T-cell (primary cell): ENCODE data around the gene ACSS2. TPM values are rescaled to one million over a fixed set of nuclear protein-coding genes. Genes with fewer than 3 reads are reported as not detected.

Source experiments
- ATAC-seq, 4 experiments: fragments of 200-7000 bp in 3 of 4; fragments of 150-1000 bp in 1 of 4; cut with Tn5 transposase; replicated peaks in 1 of 4; 1 replicate in 3 of 4; 2 replicates in 1 of 4; pipeline ENCODE4 v1.10.0; 2021; ENCODE audit warnings: moderate library complexity in 3 of 4, mild to moderate bottlenecking in 2 of 4, moderate number of reproducible peaks in 1 of 4
- CTCF ChIA-PET, 2 donors: fragments of 300-600 bp; sonication (Branson Sonifier 250); formaldehyde crosslinking; loops; one replicate each; lab custom pipeline; 2022; ENCODE audit warnings: antibody characterized with exemption in 2 of 2; lab: Charles Lee
- POLR2A ChIA-PET, 2 donors: fragments of 300-600 bp; sonication (Branson Sonifier 250); formaldehyde crosslinking; loops; one replicate each; lab custom pipeline; 2022; ENCODE audit warnings: antibody characterized with exemption in 2 of 2; lab: Charles Lee
- DNase-seq, 35 experiments: peaks; one replicate each; pipeline versions ENCODE4 v3.0.0 to v3.0.0-alpha.2; 2013 to 2023
- H3K27ac ChIP-seq: one replicate; pipeline ENCODE4 v1.5.1; 2013; ENCODE audit warnings: low read length
- H3K27me3 ChIP-seq, 2 experiments: replicated peaks in 1 of 2; 1 replicate in 1 of 2; 2 replicates in 1 of 2; pipeline versions ENCODE4 v1.6.1 to v1.7.0; 2013; ENCODE audit warnings: low read length in 1 of 2, mixed read lengths in 1 of 2; ENCODE audit not compliant: control insufficient read depth in 2 of 2, insufficient read depth in 2 of 2; ENCODE audit errors: extremely low read depth in 1 of 2
- H3K36me3 ChIP-seq, 2 donors: 1 replicate in 1 of 2; 2 replicates in 1 of 2; pipeline versions ENCODE4 v1.6.1 to v1.7.0; 2013; ENCODE audit warnings: low read length in 1 of 2; ENCODE audit not compliant: control insufficient read depth in 2 of 2, insufficient read depth in 1 of 2; ENCODE audit errors: extremely low read depth in 1 of 2
- H3K4me1 ChIP-seq, 2 experiments: 1 replicate in 1 of 2; 2 replicates in 1 of 2; pipeline versions ENCODE4 v1.6.1 to v1.7.0; 2013; ENCODE audit warnings: low read length in 2 of 2, mixed read lengths in 1 of 2; ENCODE audit not compliant: insufficient read depth in 2 of 2, control insufficient read depth in 1 of 2; ENCODE audit errors: extremely low read depth in 1 of 2
- H3K4me3 ChIP-seq, 2 donors: 1 replicate in 1 of 2; 2 replicates in 1 of 2; pipeline versions ENCODE4 v1.5.1 to v1.7.0; 2013; ENCODE audit warnings: mild to moderate bottlenecking in 2 of 2, low read length in 1 of 2, moderate library complexity in 1 of 2; ENCODE audit not compliant: control insufficient read depth in 1 of 2; ENCODE audit errors: extremely low read depth in 1 of 2
- H3K9me3 ChIP-seq: 2 replicates; pipeline ENCODE4 v1.7.0; 2013
- H3K27ac Mint-ChIP-seq, 2 donors: one replicate each; pipeline ENCODE4 v1.8.0; 2020 to 2021; ENCODE audit warnings: mild to moderate bottlenecking in 2 of 2, mixed read lengths in 2 of 2
- H3K27me3 Mint-ChIP-seq, 2 donors: one replicate each; pipeline ENCODE4 v1.8.0; 2021 to 2022; ENCODE audit warnings: mixed read lengths in 2 of 2
- H3K36me3 Mint-ChIP-seq: one replicate; pipeline ENCODE4 v1.8.0; 2021; ENCODE audit warnings: mixed read lengths
- H3K4me1 Mint-ChIP-seq, 3 donors: one replicate each; pipeline ENCODE4 v1.8.0; 2020 to 2022; ENCODE audit warnings: mixed read lengths in 3 of 3, mild to moderate bottlenecking in 1 of 3
- H3K4me3 Mint-ChIP-seq, 3 donors: one replicate each; pipeline ENCODE4 v1.8.0; 2020 to 2022; ENCODE audit warnings: mild to moderate bottlenecking in 3 of 3, mixed read lengths in 3 of 3, moderate library complexity in 3 of 3
- H3K9me3 Mint-ChIP-seq, 3 donors: one replicate each; pipeline ENCODE4 v1.8.0; 2020 to 2022; ENCODE audit warnings: mixed read lengths in 3 of 3
- WGBS: methylation state at CpG from one replicate; pipeline ENCODE4 v1.1.5; 2013; ENCODE audit warnings: missing lambda C conversion rate; ENCODE audit not compliant: insufficient coverage; 5-methylcytosine and 5-hydroxymethylcytosine counted together
- total RNA-seq, 35 experiments: library from RNA in 6 of 35; stranded (reverse) in 6 of 35; fragments of 120-200 nt in 1 of 35; gene quantifications; one replicate each; pipeline versions ENCODE4 v1.2.1 to v1.2.4 and lab custom pipeline; 2013 to 2026

The ACSS2 gene
- total RNA-seq, 5 donors from 2014 or later (not counting 1 experiment from before 2014, with no cell fraction given), result 24.7 to 34.7 (median 27.7) TPM

- H3K4me1 Mint-ChIP-seq, result peaks cover 3 to 12% (median 6%) of the 10 kb centered on the region in 3 donors
- WGBS, result 100% methylated on average over 1 of the region's 3 CpGs
- Histone ChIP-seq H3K27ac (no peak overlapping the region), H3K9me3 (no peaks in the 10 kb centered on the region), H3K4me3 (no peak overlapping the region), H3K36me3 (peaks cover 9 to 27% of the 10 kb centered on the region in 2 donors), H3K27me3 (no peaks in the 10 kb centered on the region), H3K4me1 (peaks cover 2 to 8% of the 10 kb centered on the region in 2 experiments)
- H3K36me3 Mint-ChIP-seq, result peaks cover 42% of the 10 kb centered on the region
- no peaks in the 10 kb centered on the region for H3K9me3 Mint-ChIP-seq
- CTCF ChIA-PET, result no interaction called here
- no peaks in the 10 kb centered on the region for H3K27me3 Mint-ChIP-seq
- ATAC-seq (no peak), DNase-seq (no peak)
- H3K4me3 Mint-ChIP-seq, result no peak overlapping the region
- POLR2A ChIA-PET, result no interaction called here
- H3K27ac Mint-ChIP-seq, result no peak overlapping the region
Observed at GRCh38 chr20:34925341-34925740, 48.9 kb downstream of the ACSS2 start.

GRCh38 chr20:34925981-34926380, 49.6 kb downstream of the ACSS2 start:
- DNase-seq (no peak), ATAC-seq (no peak)
- ChIA-PET POLR2A (no interaction called here), CTCF (no interaction called here)
- Mint-ChIP-seq H3K27ac (peak overlapping the region in 1 of 2 donors; percentile 1), H3K27me3 (no peaks in the 10 kb centered on the region), H3K36me3 (peaks cover 45% of the 10 kb centered on the region), H3K4me1 (peaks cover 3 to 12% (median 6%) of the 10 kb centered on the region in 3 donors), H3K9me3 (no peaks in the 10 kb centered on the region), H3K4me3 (no peak overlapping the region)
- no peak overlapping the region for H3K4me3 ChIP-seq
- peaks cover 9 to 27% of the 10 kb centered on the region in 2 donors for H3K36me3 ChIP-seq
- WGBS, result no CpG with 5 or more reads among the region's 1 CpG
- H3K27me3 ChIP-seq, result no peaks in the 10 kb centered on the region
- H3K4me1 ChIP-seq, result peaks cover 2 to 8% of the 10 kb centered on the region in 2 experiments
- no peaks in the 10 kb centered on the region for H3K9me3 ChIP-seq
- no peak overlapping the region for H3K27ac ChIP-seq

DNA sequence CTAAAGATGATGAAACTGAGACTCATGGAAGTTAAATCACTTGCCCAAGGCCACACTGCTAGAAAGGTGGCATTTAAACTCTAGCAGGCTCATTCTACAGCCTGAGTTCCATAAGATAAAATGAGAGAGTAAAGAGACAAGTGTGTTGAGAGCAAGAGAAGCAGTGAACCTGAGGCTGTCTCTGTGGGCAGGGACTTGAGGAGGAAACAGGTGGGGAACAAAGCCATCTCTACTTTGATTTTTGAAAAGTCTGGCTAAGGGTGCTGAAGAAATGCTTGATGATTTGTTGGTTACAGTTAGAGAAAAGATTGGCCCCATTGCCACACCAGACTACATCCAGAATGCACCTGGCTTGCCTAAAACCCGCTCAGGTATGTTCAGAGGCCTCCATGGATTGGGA, 50.2 kb downstream of the ACSS2 start:
- peak overlapping the region in 1 of 2 donors; percentile 53 for H3K27ac Mint-ChIP-seq
- H3K9me3 ChIP-seq, result no peaks in the 10 kb centered on the region
- no peak for ATAC-seq
- H3K36me3 ChIP-seq, result peaks cover 9 to 27% of the 10 kb centered on the region in 2 donors
- peaks cover 43% of the 10 kb centered on the region for H3K36me3 Mint-ChIP-seq
- WGBS, result 80% methylated on average over 1 of the region's 1 CpG
- H3K4me1 Mint-ChIP-seq, result peaks cover 3 to 12% (median 6%) of the 10 kb centered on the region in 3 donors
- ChIA-PET POLR2A (no interaction called here), CTCF (no interaction called here)
- no peak overlapping the region for H3K4me3 ChIP-seq
- DNase-seq, result no peak
- no peaks in the 10 kb centered on the region for H3K27me3 ChIP-seq
- H3K4me3 Mint-ChIP-seq, result no peak overlapping the region
- H3K4me1 ChIP-seq, result peaks cover 2 to 8% of the 10 kb centered on the region in 2 experiments
- H3K27ac ChIP-seq, result no peak overlapping the region
- no peaks in the 10 kb centered on the region for H3K9me3 Mint-ChIP-seq
- H3K27me3 Mint-ChIP-seq, result no peaks in the 10 kb centered on the region

- H3K4me3 Mint-ChIP-seq, result no peak overlapping the region
Observed at GRCh38 chr20:34927736-34928135, 51.3 kb downstream of the ACSS2 start.

DNA sequence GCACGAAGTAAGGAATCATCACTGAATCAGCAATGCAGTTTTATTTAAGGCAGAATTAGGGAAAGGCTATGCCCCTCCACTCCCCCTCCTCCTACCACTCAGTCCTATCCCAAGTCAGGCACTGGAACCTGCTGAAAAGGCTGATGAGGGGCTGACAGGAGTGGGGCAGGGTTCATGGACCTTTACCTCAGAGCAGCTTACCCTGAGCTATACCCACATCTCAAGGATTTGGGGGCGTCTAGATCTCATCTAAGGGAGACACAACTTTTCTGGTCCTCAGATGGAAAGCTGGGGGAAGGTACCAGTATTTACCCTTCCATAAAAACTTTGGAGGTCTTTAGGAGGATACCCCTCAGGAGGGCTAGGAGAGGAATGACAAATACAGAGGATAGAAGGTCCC, 52.0 kb downstream of the ACSS2 start:
- no peaks in the 10 kb centered on the region for H3K27me3 Mint-ChIP-seq
- ATAC-seq (no peak), DNase-seq (no peak)
- Histone ChIP-seq H3K9me3 (no peaks in the 10 kb centered on the region), H3K36me3 (peaks cover 9 to 27% of the 10 kb centered on the region in 2 donors), H3K4me3 (no peak overlapping the region), H3K27me3 (no peaks in the 10 kb centered on the region), H3K27ac (no peak overlapping the region), H3K4me1 (peaks cover 2 to 8% of the 10 kb centered on the region in 2 experiments)
- H3K9me3 Mint-ChIP-seq, result no peaks in the 10 kb centered on the region
- no peak overlapping the region for H3K4me3 Mint-ChIP-seq
- ChIA-PET POLR2A (interaction anchor here in 1 of 2 donors (1.0 kb wide), 1 partner anchor 27 kb away, joined by 3 read pairs; the partner anchor contains the start of genes GSS and MYH7B), CTCF (no interaction called here)
- WGBS, result no CpG with 5 or more reads among the region's 2 CpGs
- H3K36me3 Mint-ChIP-seq, result peaks cover 53% of the 10 kb centered on the region
- peaks cover 3 to 12% (median 6%) of the 10 kb centered on the region in 3 donors for H3K4me1 Mint-ChIP-seq
- H3K27ac Mint-ChIP-seq, result no peak overlapping the region

More at GRCh38 chr20:34927736-34928135, 51.3 kb downstream of the ACSS2 start:
- DNase-seq (no peak), ATAC-seq (no peak)
- 83% methylated on average over 1 of the region's 1 CpG for WGBS
- CTCF ChIA-PET, result no interaction called here
- Histone ChIP-seq H3K27me3 (no peaks in the 10 kb centered on the region), H3K36me3 (peaks cover 9 to 27% of the 10 kb centered on the region in 2 donors), H3K4me1 (peaks cover 2 to 8% of the 10 kb centered on the region in 2 experiments), H3K27ac (no peak overlapping the region), H3K4me3 (no peak overlapping the region), H3K9me3 (no peaks in the 10 kb centered on the region)
- H3K9me3 Mint-ChIP-seq, result no peaks in the 10 kb centered on the region
- POLR2A ChIA-PET, result no interaction called here
- peaks cover 3 to 12% (median 6%) of the 10 kb centered on the region in 3 donors for H3K4me1 Mint-ChIP-seq
- peaks cover 48% of the 10 kb centered on the region for H3K36me3 Mint-ChIP-seq
- H3K27ac Mint-ChIP-seq, result peak overlapping the region; percentile 7 to 66
- no peaks in the 10 kb centered on the region for H3K27me3 Mint-ChIP-seq

DNA sequence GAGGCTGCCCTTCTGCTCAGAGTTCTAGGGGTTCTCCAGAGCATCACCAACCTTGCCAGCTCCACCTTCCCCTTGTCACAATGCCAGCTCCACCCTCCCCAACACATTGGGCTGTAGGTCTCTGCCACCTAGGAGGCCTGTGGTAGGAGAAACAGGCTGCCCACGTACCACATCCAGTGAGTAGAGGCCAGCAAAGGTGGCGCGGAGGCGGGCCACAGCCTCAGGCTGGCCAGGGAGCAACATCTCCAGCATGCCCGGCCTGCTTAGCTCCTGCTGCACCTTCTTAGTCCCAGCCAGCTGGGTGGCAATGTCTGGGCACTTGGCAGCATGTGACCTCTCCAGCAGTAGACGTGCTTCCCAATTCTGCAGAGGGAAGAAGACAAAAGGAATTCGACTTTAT, 55.4 kb downstream of the ACSS2 start:
- H3K36me3 ChIP-seq, result peaks cover 2 to 35% of the 10 kb centered on the region in 2 donors
- Mint-ChIP-seq H3K27me3 (no peaks in the 10 kb centered on the region), H3K36me3 (peaks cover 56% of the 10 kb centered on the region), H3K4me1 (peaks cover 0 to 2% (median 0%) of the 10 kb centered on the region in 3 donors), H3K4me3 (no peak overlapping the region), H3K9me3 (no peaks in the 10 kb centered on the region), H3K27ac (no peak overlapping the region)
- 92% methylated on average over 2 of the region's 7 CpGs for WGBS
- no peak overlapping the region for H3K4me3 ChIP-seq
- DNase-seq, result no peak
- ATAC-seq, result no peak
- no peak overlapping the region for H3K27ac ChIP-seq
- CTCF ChIA-PET, result interaction anchor here (0.6 kb wide), 2 partner anchors 29 to 907 kb away, joined by 3 to 4 read pairs; no protein-coding TSS in a partner anchor
- peaks cover 0 to 1% of the 10 kb centered on the region in 2 experiments for H3K4me1 ChIP-seq
- POLR2A ChIA-PET, result no interaction called here
- H3K9me3 ChIP-seq, result no peaks in the 10 kb centered on the region
- no peaks in the 10 kb centered on the region for H3K27me3 ChIP-seq
